Breast epithelium (tissue), 4 donors: ENCODE results near the gene VDAC2. TPM values are rescaled to one million over a fixed set of nuclear protein-coding genes. Genes with fewer than 3 reads are reported as not detected.

ENCODE experiments used
- DNase-seq, 2 donors: peaks; one replicate each; pipeline ENCODE4 v3.0.0-alpha.2; 2019; ENCODE audit warnings: low spot score in 2 of 2
- H3K27ac ChIP-seq, 2 donors: fragments of 200-600 bp; sonication (generic) in 1 of 2; one replicate each; pipeline ENCODE4 v1.5.1; 2016 to 2019; ENCODE audit warnings: mild to moderate bottlenecking in 1 of 2
- H3K27me3 ChIP-seq, 2 donors: fragments of 200-600 bp; sonication (generic) in 1 of 2; one replicate each; pipeline versions ENCODE4 v1.5.1 to v1.6.0; 2017 to 2019; ENCODE audit warnings: control low read depth in 1 of 2, mild to moderate bottlenecking in 1 of 2
- H3K36me3 ChIP-seq: fragments of 200-600 bp; one replicate; pipeline ENCODE4 v1.5.1; 2019
- H3K4me1 ChIP-seq, 2 donors: fragments of 200-600 bp; sonication (generic); one replicate each; pipeline ENCODE4 v1.5.1; 2016 to 2019; ENCODE audit warnings: control low read depth in 1 of 2
- H3K4me3 ChIP-seq, 3 donors: fragments of 200-600 bp; sonication (generic); 1 replicate in 2 of 3; 2 replicates in 1 of 3; pipeline ENCODE4 v1.5.1; 2016 to 2019; ENCODE audit warnings: mild to moderate bottlenecking in 3 of 3, moderate library complexity in 2 of 3
- H3K9me3 ChIP-seq, 2 donors: fragments of 200-600 bp; sonication (generic) in 1 of 2; one replicate each; pipeline ENCODE4 v1.5.1; 2016 to 2019; ENCODE audit warnings: control low read depth in 1 of 2
- CTCF ChIP-seq, 3 donors: fragments of 450-650 bp; IDR thresholded peaks; one replicate each; pipeline ENCODE4 v1.5.1; 2016 to 2017; ENCODE audit warnings: antibody characterized with exemption in 3 of 3, mild to moderate bottlenecking in 3 of 3, moderate library complexity in 3 of 3
- POLR2A ChIP-seq: fragments of 450-650 bp; IDR thresholded peaks from one replicate; pipeline ENCODE4 v1.6.1; 2016; ENCODE audit warnings: antibody characterized with exemption, mild to moderate bottlenecking, moderate library complexity
- POLR2AphosphoS5 ChIP-seq, 3 donors: sonication (generic); formaldehyde crosslinking; IDR thresholded peaks; one replicate each; pipeline ENCODE4 v1.6.1; 2017; ENCODE audit warnings: antibody characterized with exemption in 3 of 3
- intact Hi-C: fragments of 100-400 bp; cut with DNase I; formaldehyde crosslinking; loops from one replicate; pipeline ENCODE4 v1.15.1; 2023; ENCODE audit warnings: low total_unique reads
- total RNA-seq, 3 donors: library from RNA; depleted of rRNA; stranded (reverse); fragments of >200 nt; gene quantifications; one replicate each; pipeline ENCODE4 v1.1.0, GENCODE V29; 2016

The VDAC2 gene
- total RNA-seq, 3 donors from 2014 or later: 86.2 to 127 (median 91.6) TPM

GRCh38 chr10:75276069-75276872, 65.7 kb downstream of the VDAC2 start:
- intact Hi-C loops: no loop called here
- no peaks in the 10 kb centered on the region for H3K4me1 ChIP-seq

DNA sequence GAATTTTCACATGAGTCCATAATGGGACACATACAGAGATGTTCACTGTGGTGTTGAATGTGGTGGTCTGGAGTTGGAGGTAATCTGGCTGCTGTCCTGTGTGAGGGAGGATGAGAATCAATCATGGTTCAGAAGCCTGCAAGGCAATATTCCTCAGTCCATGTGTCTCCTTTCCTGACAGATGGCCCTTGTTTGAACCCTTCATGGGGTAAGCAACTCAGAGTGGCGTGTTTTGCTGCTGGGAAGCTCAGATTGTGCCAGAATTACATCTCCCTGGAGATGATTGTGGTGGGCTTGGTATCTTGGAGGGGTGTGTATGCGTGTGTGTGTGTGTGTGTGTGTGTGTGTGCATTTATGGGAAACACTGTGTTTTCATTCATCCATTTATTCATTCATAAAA, 69.6 kb downstream of the VDAC2 start:
- DNase-seq: no peak
- Histone ChIP-seq H3K4me1 (no peaks in the 10 kb centered on the region), H3K27me3 (no peaks in the 10 kb centered on the region), H3K4me3 (no peak overlapping the region), H3K36me3 (no peaks in the 10 kb centered on the region), H3K9me3 (no peaks in the 10 kb centered on the region), H3K27ac (no peak overlapping the region)
- TF ChIP-seq CTCF (IDR thresholded peaks at IDR 0.05): no peak
- TF ChIP-seq POLR2AphosphoS5 (IDR thresholded peaks at IDR 0.05): no peak
- TF ChIP-seq POLR2A: no peak
- intact Hi-C loops: no loop called here

More at GRCh38 chr10:75276069-75276872, 65.7 kb downstream of the VDAC2 start:
- H3K36me3 ChIP-seq: no peaks in the 10 kb centered on the region
- no peak for TF ChIP-seq POLR2AphosphoS5 (IDR thresholded peaks at IDR 0.05)
- TF ChIP-seq POLR2A: no peak
- no peak for TF ChIP-seq CTCF (IDR thresholded peaks at IDR 0.05)
- H3K27me3 ChIP-seq: no peaks in the 10 kb centered on the region
- DNase-seq: no peak
- H3K4me3 ChIP-seq: peak overlapping the region in 1 of 3 donors; percentile 12
- H3K9me3 ChIP-seq: no peaks in the 10 kb centered on the region
- no peak overlapping the region for H3K27ac ChIP-seq

Other genes starting within 250 kb of the VDAC2 start
- 10 to 100 TPM; 41.0 to 45.2 (median 41.3) TPM for gene SAMD8, start 99.1 kb upstream of the VDAC2 start, total RNA-seq
- gene COMTD1, start 25.2 kb downstream of the VDAC2 start, total RNA-seq: 10 to 100 TPM; 21.0 to 28.5 (median 21.7) TPM
- 10 to 100 TPM in 1 of 3 donors, 1 to 10 TPM in 2; 3.6 to 10.9 (median 7.6) TPM for gene ZNF503, start 191.0 kb downstream of the VDAC2 start, total RNA-seq
- gene LRMDA, start 220.8 kb downstream of the VDAC2 start, total RNA-seq: 10 to 100 TPM in 2 of 3 donors, 1 to 10 TPM in 1; 8.3 to 17.1 (median 11.1) TPM